Calu3 (cell line): ENCODE results near the gene MOCOS. TPM values are rescaled to one million over a fixed set of nuclear protein-coding genes. Genes with fewer than 3 reads are reported as not detected.

Experiments
- BruUV-seq: library from RNA; stranded (reverse); fragments of 400-500 nt; replicated peaks from 2 replicates; lab custom pipeline; 2021; lab: Mats Ljungman, UMichigan
- CTCF ChIA-PET: fragments of 300-600 bp; sonication (Branson Sonifier 250); formaldehyde crosslinking; loops from one replicate; lab custom pipeline; 2022; ENCODE audit warnings: antibody characterized with exemption; lab: Charles Lee
- DNase-seq: peaks from one replicate; pipeline ENCODE4 v3.0.0; 2022
- H3K27ac Mint-ChIP-seq: one replicate; pipeline ENCODE4 v1.8.0; 2022; ENCODE audit warnings: mixed read lengths; ENCODE audit not compliant: unreplicated experiment
- H3K27me3 Mint-ChIP-seq: one replicate; pipeline ENCODE4 v1.8.0; 2022; ENCODE audit warnings: mixed read lengths; ENCODE audit not compliant: unreplicated experiment
- H3K36me3 Mint-ChIP-seq: one replicate; pipeline ENCODE4 v1.8.0; 2022; ENCODE audit warnings: mild to moderate bottlenecking, moderate library complexity, mixed read lengths; ENCODE audit not compliant: insufficient read depth, unreplicated experiment
- H3K4me1 Mint-ChIP-seq: one replicate; pipeline ENCODE4 v1.8.0; 2022; ENCODE audit warnings: mild to moderate bottlenecking, low read depth, mixed read lengths; ENCODE audit not compliant: unreplicated experiment
- H3K4me3 Mint-ChIP-seq: one replicate; pipeline ENCODE4 v1.8.0; 2022; ENCODE audit warnings: mild to moderate bottlenecking, low read depth, moderate library complexity, mixed read lengths; ENCODE audit not compliant: unreplicated experiment
- H3K9me3 Mint-ChIP-seq: one replicate; pipeline ENCODE4 v1.8.0; 2022; ENCODE audit warnings: low read depth, mixed read lengths; ENCODE audit not compliant: unreplicated experiment
- intact Hi-C: fragments of 100-400 bp; cut with micrococcal nuclease; formaldehyde crosslinking; loops from one replicate; pipeline ENCODE4 v1.10.0; 2022; ENCODE audit not compliant: unreplicated experiment
- total RNA-seq: library from RNA; stranded (reverse); gene quantifications from 2 replicates; pipeline ENCODE4 v1.2.3, GENCODE V29; 2022
- TF ChIP-seq, protein P1 (sequence below): fragments of 200-600 bp; IDR thresholded peaks from one replicate; pipeline ENCODE4 v1.8.0; 2022; ENCODE audit warnings: antibody characterized with exemption; ENCODE audit not compliant: unreplicated experiment

MOCOS gene
- total RNA-seq, 1 experiment from 2014 or later: 24.5 TPM

DNA sequence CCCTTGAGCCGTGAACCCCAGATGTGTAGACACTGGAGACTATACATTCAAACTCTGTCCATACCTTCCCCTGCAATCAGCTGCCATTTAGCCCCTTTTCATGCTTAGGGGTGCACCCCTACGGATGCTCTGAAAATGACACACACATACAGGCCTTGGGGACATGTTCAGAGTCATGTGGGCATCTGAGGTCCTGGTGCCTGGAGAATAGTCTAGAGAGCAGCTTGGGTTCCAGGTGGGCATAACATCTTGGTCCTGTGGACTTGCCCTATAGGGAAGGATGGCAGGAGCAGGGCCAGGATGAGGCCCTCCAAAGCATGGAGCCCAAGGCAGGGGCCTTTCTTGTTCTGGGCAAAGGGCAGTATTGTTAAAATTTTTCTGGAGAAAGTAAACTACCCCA is 100.4 kb downstream of the MOCOS start:
- intact Hi-C loops: loop anchor here (10.0 kb wide), 1 partner anchor 467 kb away; no protein-coding TSS in a partner anchor
- no TSS peak for BruUV-seq
- no peaks in the 10 kb centered on the region for H3K4me1 Mint-ChIP-seq
- peaks cover 3% of the 10 kb centered on the region for H3K9me3 Mint-ChIP-seq
- no peak overlapping the region for H3K4me3 Mint-ChIP-seq
- no peak for DNase-seq
- TF ChIP-seq, protein P1, sequence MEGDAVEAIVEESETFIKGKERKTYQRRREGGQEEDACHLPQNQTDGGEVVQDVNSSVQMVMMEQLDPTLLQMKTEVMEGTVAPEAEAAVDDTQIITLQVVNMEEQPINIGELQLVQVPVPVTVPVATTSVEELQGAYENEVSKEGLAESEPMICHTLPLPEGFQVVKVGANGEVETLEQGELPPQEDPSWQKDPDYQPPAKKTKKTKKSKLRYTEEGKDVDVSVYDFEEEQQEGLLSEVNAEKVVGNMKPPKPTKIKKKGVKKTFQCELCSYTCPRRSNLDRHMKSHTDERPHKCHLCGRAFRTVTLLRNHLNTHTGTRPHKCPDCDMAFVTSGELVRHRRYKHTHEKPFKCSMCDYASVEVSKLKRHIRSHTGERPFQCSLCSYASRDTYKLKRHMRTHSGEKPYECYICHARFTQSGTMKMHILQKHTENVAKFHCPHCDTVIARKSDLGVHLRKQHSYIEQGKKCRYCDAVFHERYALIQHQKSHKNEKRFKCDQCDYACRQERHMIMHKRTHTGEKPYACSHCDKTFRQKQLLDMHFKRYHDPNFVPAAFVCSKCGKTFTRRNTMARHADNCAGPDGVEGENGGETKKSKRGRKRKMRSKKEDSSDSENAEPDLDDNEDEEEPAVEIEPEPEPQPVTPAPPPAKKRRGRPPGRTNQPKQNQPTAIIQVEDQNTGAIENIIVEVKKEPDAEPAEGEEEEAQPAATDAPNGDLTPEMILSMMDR: no peak
- H3K27ac Mint-ChIP-seq: no peak overlapping the region
- CTCF ChIA-PET: interaction anchor here (0.9 kb wide), 1 partner anchor 192 kb away, joined by 3 read pairs; no protein-coding TSS in a partner anchor
- no peaks in the 10 kb centered on the region for H3K36me3 Mint-ChIP-seq
- peaks cover 17% of the 10 kb centered on the region for H3K27me3 Mint-ChIP-seq

DNA sequence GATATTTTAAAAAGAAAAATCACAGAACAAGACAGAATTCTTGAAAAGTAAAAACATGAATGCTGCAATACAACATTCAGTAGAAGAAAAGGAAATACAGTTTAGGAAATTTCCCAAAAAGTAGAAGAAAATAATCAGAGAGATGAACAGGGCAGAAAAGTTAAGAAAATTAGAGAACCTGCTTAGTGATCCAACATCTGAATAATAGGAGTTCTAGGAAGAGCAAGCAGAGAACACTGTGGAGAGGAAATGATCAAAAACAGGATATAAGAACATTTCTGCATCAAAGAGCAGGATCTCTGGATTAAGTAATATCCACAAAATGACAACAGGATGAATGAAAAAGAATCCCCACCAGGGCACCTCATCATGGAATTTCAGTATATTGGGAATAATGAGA is 101.4 kb downstream of the MOCOS start:
- H3K4me1 Mint-ChIP-seq: no peaks in the 10 kb centered on the region
- no TSS peak for BruUV-seq
- H3K27ac Mint-ChIP-seq: no peak overlapping the region
- intact Hi-C loops: loop anchor here (10.0 kb wide), 1 partner anchor 466 kb away; no protein-coding TSS in a partner anchor
- CTCF ChIA-PET: no interaction called here
- no peak overlapping the region for H3K4me3 Mint-ChIP-seq
- peaks cover 3% of the 10 kb centered on the region for H3K9me3 Mint-ChIP-seq
- no peak for DNase-seq
- peaks cover 17% of the 10 kb centered on the region for H3K27me3 Mint-ChIP-seq
- no peaks in the 10 kb centered on the region for H3K36me3 Mint-ChIP-seq
- TF ChIP-seq, protein P1: no peak

DNA sequence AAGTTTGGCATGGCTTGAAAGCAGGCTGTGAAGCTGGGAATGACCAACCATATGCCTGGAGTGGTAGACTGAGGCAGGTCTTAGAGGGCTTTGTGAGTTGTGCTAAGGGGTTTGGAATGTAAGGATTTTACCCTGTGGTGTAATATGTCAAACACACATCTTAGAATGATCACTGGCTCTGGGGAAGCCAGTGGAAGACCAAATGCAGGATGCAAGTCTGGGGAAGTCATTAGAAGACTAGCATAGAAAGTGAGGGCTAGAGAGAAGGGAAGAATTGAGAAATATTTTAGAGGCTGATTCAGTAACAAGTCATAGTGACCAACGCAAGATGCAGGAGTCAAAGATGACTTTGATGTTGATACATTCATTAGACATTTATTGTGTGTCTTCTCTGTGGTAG is 106.7 kb downstream of the MOCOS start:
- CTCF ChIA-PET: no interaction called here
- TF ChIP-seq, protein P1: no peak
- H3K27me3 Mint-ChIP-seq: peaks cover 11% of the 10 kb centered on the region
- H3K4me1 Mint-ChIP-seq: no peaks in the 10 kb centered on the region
- H3K9me3 Mint-ChIP-seq: no peaks in the 10 kb centered on the region
- no peak overlapping the region for H3K4me3 Mint-ChIP-seq
- no peak overlapping the region for H3K27ac Mint-ChIP-seq
- H3K36me3 Mint-ChIP-seq: no peaks in the 10 kb centered on the region
- no TSS peak for BruUV-seq
- intact Hi-C loops: no loop called here
- no peak for DNase-seq

DNA sequence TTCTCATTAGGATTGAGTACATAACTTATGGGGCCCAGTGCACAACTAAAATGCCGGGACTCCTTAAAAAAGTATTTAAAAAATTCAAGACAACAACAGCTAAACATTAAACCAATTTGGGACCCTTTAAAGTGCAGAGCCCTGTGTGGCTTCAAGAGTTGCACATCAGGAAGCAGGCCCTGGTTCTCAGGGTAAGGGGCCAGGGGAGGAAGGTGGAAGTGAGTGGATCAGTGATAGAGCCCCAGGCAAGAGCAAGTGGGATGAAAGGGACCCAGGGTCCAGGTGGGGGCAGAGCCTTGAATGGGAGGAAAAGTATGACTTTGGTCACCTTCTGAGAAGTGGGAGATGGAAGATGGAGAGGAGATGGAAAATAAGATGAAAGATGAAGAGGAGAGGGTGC is 107.9 kb downstream of the MOCOS start:
- TF ChIP-seq, protein P1: no peak
- Mint-ChIP-seq H3K27me3 (peaks cover 11% of the 10 kb centered on the region), H3K9me3 (no peaks in the 10 kb centered on the region), H3K4me1 (no peaks in the 10 kb centered on the region), H3K27ac (no peak overlapping the region), H3K4me3 (no peak overlapping the region), H3K36me3 (no peaks in the 10 kb centered on the region)
- no peak for DNase-seq
- CTCF ChIA-PET: interaction anchor here (0.6 kb wide), 1 partner anchor 14 kb away, joined by 3 read pairs; no protein-coding TSS in a partner anchor
- no TSS peak for BruUV-seq
- intact Hi-C loops: loop anchor here (5.0 kb wide), 1 partner anchor 117 kb away; no protein-coding TSS in a partner anchor
